Lung (tissue), 12 donors: ENCODE measurements around the gene SPEF1. TPM values are rescaled to one million over a fixed set of nuclear protein-coding genes. Genes with fewer than 3 reads are reported as not detected.

ENCODE experiments used
- ATAC-seq: fragments of 200-7000 bp; cut with Tn5 transposase; one replicate; pipeline ENCODE4 v1.9.1; 2020; ENCODE audit warnings: moderate number of reproducible peaks; ENCODE audit not compliant: insufficient read depth, low FRiP score
- DNase-seq, 3 donors: peaks; one replicate each; pipeline ENCODE4 v3.0.0-alpha.2; 2013 to 2017
- H3K27ac ChIP-seq, 2 donors: one replicate each; pipeline ENCODE4 v1.5.1; 2013; ENCODE audit warnings: mild to moderate bottlenecking in 2 of 2, moderate library complexity in 2 of 2, control low read depth in 1 of 2, inconsistent platforms in 1 of 2, low read depth in 1 of 2, low read length in 1 of 2
- H3K27me3 ChIP-seq, 3 donors: one replicate each; pipeline ENCODE4 v1.5.1; 2013; ENCODE audit warnings: low read length in 2 of 3; ENCODE audit not compliant: control insufficient read depth in 3 of 3, insufficient read depth in 3 of 3
- H3K36me3 ChIP-seq, 4 donors: one replicate each; pipeline ENCODE4 v1.5.1; 2013; ENCODE audit warnings: low read length in 4 of 4, mild to moderate bottlenecking in 1 of 4, moderate library complexity in 1 of 4; ENCODE audit not compliant: control insufficient read depth in 4 of 4, insufficient read depth in 4 of 4
- H3K4me1 ChIP-seq, 5 donors: one replicate each; pipeline ENCODE4 v1.5.1; 2013; ENCODE audit warnings: low read length in 5 of 5, mild to moderate bottlenecking in 2 of 5, moderate library complexity in 1 of 5; ENCODE audit not compliant: control insufficient read depth in 5 of 5, insufficient read depth in 5 of 5
- H3K4me3 ChIP-seq: one replicate; pipeline ENCODE4 v1.5.1; 2013; ENCODE audit warnings: mild to moderate bottlenecking, control low read depth, moderate library complexity
- H3K9ac ChIP-seq, 2 donors: one replicate each; pipeline ENCODE4 v1.5.1; 2013; ENCODE audit warnings: low read length in 2 of 2, control low read depth in 1 of 2; ENCODE audit not compliant: insufficient read depth in 1 of 2
- H3K9me3 ChIP-seq, 4 donors: one replicate each; pipeline ENCODE4 v1.5.1; 2013; ENCODE audit warnings: low read length in 3 of 4, mild to moderate bottlenecking in 1 of 4, moderate library complexity in 1 of 4; ENCODE audit not compliant: control insufficient read depth in 4 of 4, insufficient read depth in 3 of 4
- WGBS, 2 donors: extraction: QIAGEN DNeasy Blood & Tissue Kit; methylation state at CpG; one replicate each; pipeline ENCODE4 v1.1.7; 2013; 5-methylcytosine and 5-hydroxymethylcytosine counted together
- polyA plus RNA-seq, 2 donors: library from polyadenylated mRNA; stranded (reverse); fragments of 200-250 nt; gene quantifications; one replicate each; pipeline ENCODE4 v1.2.1, GENCODE V29; 2013
- total RNA-seq, 2 donors: library from RNA; depleted of rRNA in 1 of 2; stranded (reverse); fragments of >200 nt in 1 of 2; gene quantifications; one replicate each; pipeline ENCODE4 v1.2.1, GENCODE V29; 2014 to 2021
- TF ChIP-seq, protein P1 (sequence below): IDR thresholded peaks from 2 replicates; pipeline ENCODE4 v1.5.1; 2012; ENCODE audit warnings: mild to moderate bottlenecking; ENCODE audit errors: control extremely low read depth, extremely low read depth
- donor health status: control.
- donor health status: control.
- donor health status: Bipolar disorder and iron deficiency.
- donor health status: healthy.
- donor health status: DM: yes; HTN: yes; CAD: no.

The SPEF1 gene
- total and polyA plus RNA-seq, 4 donors = 9.6 to 15.5 (median 11.8) TPM

DNA sequence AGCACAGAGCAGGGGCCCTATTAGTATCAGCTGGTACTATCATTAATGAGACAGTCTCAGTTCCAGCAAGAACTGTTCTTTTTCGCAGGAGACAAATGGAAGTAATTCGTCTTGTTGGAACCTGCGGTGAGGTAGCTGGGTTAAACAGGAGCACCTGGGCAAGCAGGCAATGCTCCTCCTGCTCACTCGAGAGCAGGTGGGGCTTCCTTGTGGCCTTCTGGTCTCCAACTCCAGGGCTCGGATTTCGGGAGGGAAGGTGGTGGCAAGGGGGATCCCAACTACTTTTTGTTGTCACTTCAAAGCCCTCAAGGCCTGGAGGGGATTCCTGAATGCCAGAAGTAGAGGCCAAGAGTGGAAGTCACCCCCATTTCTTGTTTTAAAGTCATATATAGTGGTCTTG is 1.3 kb upstream of the SPEF1 start:
- ATAC-seq (no peak), DNase-seq (peak in 1 of 3 donors; percentile 38)
- H3K36me3 ChIP-seq = peaks cover 0 to 12% (median 8%) of the 10 kb centered on the region in 4 donors
- H3K4me3 ChIP-seq = no peak overlapping the region
- 76 to 86% methylated on average over 6 of the region's 6 CpGs for WGBS, 2 donors
- no peaks in the 10 kb centered on the region for H3K9me3 ChIP-seq
- TF ChIP-seq, protein P1, sequence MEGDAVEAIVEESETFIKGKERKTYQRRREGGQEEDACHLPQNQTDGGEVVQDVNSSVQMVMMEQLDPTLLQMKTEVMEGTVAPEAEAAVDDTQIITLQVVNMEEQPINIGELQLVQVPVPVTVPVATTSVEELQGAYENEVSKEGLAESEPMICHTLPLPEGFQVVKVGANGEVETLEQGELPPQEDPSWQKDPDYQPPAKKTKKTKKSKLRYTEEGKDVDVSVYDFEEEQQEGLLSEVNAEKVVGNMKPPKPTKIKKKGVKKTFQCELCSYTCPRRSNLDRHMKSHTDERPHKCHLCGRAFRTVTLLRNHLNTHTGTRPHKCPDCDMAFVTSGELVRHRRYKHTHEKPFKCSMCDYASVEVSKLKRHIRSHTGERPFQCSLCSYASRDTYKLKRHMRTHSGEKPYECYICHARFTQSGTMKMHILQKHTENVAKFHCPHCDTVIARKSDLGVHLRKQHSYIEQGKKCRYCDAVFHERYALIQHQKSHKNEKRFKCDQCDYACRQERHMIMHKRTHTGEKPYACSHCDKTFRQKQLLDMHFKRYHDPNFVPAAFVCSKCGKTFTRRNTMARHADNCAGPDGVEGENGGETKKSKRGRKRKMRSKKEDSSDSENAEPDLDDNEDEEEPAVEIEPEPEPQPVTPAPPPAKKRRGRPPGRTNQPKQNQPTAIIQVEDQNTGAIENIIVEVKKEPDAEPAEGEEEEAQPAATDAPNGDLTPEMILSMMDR = no peak
- peaks cover 0 to 18% (median 17%) of the 10 kb centered on the region in 3 donors for H3K27me3 ChIP-seq
- H3K9ac ChIP-seq = no peak overlapping the region
- peak overlapping the region in 1 of 2 donors; percentile 6 for H3K27ac ChIP-seq
- peaks cover 14 to 55% (median 28%) of the 10 kb centered on the region in 5 donors for H3K4me1 ChIP-seq

DNA sequence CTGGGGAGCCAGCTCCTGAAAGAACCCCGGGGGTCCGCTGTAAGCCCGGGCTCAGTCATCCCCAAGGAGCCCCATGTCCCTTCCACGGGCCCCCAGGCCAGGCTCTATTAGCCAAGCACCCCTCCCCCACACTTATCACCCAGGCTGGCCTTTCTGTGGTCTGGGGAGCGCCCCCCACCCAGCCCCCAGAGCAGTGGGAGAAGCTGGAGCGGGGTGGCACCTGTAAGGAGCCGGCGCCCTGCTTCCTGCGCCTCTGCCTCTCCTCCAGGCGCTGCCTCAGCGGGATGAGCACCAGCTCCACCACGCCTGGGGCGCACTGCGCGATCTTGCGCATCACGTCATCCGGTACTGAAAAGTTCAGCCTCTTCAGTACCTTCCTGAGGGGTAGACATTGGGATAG is 2.3 kb downstream of the SPEF1 start:
- Histone ChIP-seq H3K36me3 (peaks cover 0 to 2% (median 0%) of the 10 kb centered on the region in 4 donors), H3K4me1 (peaks cover 1 to 33% (median 12%) of the 10 kb centered on the region in 5 donors), H3K4me3 (no peak overlapping the region), H3K9me3 (no peaks in the 10 kb centered on the region), H3K27ac (no peak overlapping the region), H3K27me3 (peaks cover 0 to 26% (median 24%) of the 10 kb centered on the region in 3 donors), H3K9ac (no peak overlapping the region)
- ATAC-seq (no peak), DNase-seq (peak in 1 of 3 donors; percentile 11)
- TF ChIP-seq, protein P1 = no peak
- WGBS, 2 donors = 47 to 53% methylated on average over 15 to 18 of the region's 18 CpGs

DNA sequence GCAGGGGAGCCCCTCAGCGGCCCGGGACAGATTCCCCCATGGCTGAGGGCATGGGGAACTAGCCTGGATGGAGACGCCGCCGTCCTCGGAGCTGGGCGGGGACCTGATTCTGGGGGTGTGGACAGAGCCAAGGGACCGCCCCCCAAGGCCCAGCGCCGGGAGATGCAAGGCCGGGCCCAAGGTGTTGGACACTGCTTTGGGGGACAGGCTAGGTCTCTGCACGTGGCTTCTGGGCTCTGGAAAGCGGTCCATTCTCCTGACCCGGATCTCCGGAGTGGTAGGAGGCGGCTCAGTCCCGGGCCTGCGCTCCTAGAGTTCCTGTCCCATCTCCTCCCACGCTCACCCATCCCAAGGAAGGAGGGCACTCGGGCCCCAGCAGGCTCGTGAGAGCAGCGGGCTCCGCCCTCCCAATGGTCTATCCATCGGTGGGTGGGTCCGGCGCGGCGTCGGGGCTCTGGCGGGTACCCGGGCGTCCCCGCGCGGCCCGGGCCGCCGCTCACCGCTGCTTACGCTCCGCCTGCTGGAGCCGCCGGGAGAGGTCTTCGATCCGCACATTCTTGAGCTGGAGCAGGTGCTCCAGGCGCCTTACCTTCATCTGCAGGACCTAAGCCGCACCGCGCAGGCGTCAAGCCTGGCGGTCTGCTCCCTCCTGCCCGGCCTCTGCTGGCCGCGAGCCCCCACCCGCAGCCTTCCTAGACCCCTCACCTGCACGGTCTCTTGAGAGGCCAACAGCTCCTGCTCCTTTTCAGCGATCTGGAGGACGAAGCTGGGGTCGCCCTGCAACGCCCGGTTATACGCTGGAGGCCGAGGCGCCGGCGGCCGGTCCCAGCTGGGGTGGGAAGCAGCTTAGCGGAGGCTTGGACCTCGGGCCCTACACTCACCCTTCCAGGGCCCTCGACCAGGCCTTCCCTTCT is 3.3 kb downstream of the SPEF1 start:
- peaks cover 0 to 26% (median 24%) of the 10 kb centered on the region in 3 donors for H3K27me3 ChIP-seq
- H3K36me3 ChIP-seq = no peaks in the 10 kb centered on the region
- TF ChIP-seq, protein P1 = no peak
- ATAC-seq (peak; percentile 78), DNase-seq (peak in 1 of 3 donors; percentile 47)
- peaks cover 0 to 25% (median 8%) of the 10 kb centered on the region in 5 donors for H3K4me1 ChIP-seq
- no peak overlapping the region for H3K27ac ChIP-seq
- H3K4me3 ChIP-seq = peak overlapping the region; percentile 15
- no peaks in the 10 kb centered on the region for H3K9me3 ChIP-seq
- 2 to 4% methylated on average over 67 to 70 of the region's 70 CpGs for WGBS, 2 donors
- H3K9ac ChIP-seq = no peak overlapping the region
